Retina (tissue), 1 donor: Measurements from ENCODE around the gene KIAA0513.

Experiments used
- DNase-seq: peaks from one replicate; pipeline ENCODE4 v3.0.0-alpha.2; 2016

KIAA0513 gene, protein sequence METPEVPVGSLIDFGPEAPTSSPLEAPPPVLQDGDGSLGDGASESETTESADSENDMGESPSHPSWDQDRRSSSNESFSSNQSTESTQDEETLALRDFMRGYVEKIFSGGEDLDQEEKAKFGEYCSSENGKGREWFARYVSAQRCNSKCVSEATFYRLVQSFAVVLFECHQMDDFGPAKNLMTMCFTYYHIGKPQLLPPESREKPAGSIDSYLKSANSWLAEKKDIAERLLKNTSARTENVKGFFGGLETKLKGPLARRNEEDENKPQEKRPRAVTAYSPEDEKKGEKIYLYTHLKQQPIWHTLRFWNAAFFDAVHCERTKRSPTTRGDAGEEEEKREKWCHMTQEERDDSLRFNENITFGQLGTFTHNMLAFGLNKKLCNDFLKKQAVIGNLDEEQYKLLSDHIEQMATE

DNA sequence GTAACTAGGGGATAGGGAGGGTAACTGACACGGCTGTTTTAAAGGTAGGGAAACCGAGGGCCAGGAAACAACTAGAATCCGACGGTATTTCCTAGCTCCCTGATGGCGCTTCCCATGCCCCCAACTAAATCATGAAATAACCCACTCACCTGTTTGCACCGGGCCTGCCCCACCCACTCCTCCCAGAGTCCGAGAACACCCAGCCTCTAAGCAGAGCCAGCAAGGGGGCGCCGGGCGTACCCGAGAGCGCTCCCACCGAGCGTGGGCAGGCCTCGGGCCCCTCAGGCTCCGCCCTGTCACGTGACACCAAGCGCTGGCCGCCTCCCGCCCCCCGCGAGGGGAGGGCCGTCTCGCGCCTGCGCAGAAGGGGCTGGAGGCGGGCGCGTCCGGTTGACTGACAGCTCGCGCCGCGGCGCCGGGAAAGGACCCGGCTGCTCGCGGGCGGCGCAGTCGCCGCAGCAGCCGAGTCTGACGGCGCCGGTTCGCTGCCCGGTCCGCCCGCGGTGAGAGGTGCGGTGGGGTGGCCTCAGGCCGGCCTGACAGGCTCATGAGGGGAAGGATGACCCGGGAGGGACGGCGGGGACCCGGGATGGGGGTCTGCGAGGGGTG, at the start of gene KIAA0513:
Gene KIAA0513 (plus strand): TSS at position 447 of the 609 bp plus-strand sequence. CDS start 39,277 bp downstream, outside the sequence.
- DNase-seq, result peak; percentile 96

DNA sequence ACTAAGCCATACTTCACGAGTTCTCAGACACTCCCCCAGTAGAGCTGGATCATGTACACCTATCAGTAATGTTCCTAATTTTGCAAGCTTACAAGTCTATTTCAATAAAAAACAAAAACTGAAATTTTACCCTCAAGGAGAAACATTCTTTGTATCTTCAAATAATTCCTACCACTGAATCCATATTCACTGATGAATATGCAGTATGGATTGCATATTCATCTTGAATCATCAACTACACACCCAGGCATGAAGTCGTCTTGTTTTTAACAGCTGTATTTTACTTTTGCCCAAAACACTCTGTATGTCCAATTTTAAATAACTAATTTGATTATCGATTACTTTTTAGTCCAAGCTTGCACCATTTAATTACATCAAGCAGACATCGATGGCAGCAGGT, 48.1 kb upstream of the KIAA0513 start:
- DNase-seq, result no peak

DNA sequence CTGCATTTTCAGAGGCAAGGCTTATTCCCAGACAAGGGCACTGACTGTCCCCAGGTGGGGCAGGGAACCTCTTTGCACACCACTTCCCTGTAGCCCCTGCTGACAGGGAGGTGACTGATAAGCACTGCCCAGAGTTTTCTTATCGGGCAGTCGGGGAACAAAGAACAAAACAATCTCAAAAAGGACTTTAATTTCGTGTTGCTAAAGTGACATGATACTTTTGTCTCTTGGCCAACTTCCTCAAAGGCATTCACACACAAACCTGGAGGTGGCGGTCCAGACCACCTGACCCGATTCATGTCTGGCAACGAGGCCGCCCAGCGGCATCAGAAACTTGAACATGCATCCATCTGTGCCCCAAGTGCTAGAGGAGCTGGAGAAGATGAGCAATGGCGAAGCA, 45.2 kb upstream of the KIAA0513 start:
- no peak for DNase-seq

DNA sequence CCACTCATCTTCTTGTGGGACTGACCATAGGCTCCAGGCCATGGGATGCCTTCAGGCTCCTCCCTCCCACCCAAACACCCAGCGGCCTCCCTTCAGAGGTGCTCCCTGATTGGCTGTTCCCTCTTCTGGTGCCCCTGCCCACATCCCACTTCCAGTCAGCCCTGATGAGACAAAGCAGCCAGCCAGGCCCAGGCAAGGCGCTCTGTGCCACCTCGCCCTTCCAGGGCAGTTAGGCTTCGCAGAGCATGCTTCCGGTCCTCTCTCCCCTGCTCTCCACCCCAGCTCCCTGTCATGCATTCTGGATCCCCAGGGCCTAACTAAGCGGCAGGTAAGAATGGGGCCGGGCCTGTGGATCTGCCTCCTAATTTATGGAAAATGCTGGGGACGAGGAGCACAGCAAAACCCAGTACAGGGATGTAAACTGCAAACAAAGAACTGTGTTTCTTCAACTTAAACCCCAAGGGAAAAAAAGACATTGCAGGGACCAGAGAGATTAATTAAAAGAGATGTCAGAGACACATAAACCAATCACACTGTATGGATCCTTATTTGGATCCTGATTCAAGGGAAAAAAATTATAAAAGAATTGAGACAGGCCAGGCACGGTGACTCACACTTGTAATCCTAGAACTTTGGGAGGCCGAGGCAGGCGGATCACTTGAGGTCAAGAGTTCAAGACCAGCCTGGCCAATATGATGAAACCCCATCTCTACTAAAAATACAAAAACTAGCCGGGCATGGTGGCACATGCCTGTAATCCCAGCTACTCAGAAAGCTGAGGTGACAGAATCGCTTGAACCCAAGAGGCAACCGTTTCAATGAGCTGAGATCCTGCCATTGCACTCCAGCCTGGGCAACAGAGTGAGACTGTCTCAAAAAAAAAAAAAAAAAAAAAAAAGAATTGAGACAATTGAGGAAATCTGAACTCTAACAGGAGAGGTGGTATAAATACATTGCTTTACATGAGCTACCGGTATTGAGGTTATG, 42.2 kb upstream of the KIAA0513 start:
- no peak for DNase-seq

DNA sequence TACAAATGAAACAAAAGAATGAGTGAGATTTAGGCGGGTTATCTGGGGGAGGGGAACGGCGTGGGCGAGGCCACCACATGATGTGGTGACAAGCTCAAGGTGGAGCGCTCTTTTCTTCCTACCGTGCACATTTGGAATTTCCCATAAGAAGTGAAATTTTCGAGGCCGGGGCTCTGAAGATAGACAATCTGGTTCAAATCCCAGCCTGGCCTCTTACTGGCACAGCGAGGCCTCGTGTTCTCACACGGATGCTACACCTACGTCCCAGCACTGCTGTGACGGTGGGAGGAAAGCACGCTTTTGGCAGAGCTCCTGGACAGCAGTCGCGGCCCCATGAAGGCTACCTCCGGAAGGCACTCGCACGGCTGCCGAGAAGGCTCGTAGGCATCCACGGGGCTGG, 41.5 kb upstream of the KIAA0513 start:
- no peak for DNase-seq

DNA sequence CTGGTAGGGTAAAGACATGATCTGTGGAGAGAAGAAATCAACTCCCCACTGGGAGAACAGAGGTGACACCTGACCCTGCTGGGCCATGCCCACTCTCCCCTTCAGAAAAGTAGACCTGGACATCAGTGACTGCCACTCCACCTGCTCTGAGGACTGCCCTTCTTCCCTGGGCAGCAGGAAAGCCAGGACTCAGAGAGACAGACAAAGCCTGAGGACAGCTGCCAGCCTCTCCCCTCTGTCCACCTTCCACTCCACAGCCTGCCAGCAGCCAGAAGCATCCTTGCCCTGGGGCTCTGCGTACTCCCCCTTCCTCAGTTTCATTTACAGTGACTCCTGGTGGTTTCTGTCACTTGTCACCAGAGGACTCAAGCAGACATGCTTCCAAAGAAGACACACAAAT, 40.7 kb upstream of the KIAA0513 start:
- DNase-seq, result no peak

DNA sequence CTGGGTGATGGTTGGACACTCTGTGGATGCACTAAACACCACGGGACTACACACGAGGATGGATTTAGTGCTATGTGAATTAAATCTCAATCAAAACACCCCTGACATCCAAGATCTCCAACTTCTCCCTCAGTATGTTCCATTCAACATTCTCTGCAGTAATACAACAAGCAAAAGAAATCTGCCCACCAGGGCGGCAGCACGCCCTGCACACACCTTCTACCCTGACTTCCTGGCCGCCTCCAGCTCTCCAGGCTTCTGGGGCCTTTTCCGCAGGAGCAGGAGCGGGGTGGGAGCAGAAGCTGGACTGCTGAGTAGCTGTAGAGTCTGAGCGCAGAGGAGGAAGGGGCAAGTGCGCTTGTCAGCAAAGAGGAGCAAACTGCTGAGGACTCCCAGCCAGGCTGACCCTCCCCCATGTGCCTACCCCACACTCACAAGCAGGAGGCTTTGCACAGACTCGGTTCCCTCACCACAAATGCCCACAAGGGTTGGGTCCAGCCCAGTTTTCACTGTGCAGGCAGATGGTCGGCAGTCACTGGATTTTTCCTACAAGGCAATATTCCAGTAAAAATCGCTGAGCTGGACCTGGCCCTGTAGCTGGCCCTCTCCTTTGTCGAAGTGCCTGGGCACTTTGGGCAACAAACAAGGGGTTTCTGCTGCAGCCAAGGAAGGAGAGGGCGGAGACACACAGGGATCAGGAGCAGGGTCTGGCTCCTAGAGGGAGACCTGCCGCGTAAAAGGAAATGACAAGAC, 39.1 kb upstream of the KIAA0513 start:
- no peak for DNase-seq

DNA sequence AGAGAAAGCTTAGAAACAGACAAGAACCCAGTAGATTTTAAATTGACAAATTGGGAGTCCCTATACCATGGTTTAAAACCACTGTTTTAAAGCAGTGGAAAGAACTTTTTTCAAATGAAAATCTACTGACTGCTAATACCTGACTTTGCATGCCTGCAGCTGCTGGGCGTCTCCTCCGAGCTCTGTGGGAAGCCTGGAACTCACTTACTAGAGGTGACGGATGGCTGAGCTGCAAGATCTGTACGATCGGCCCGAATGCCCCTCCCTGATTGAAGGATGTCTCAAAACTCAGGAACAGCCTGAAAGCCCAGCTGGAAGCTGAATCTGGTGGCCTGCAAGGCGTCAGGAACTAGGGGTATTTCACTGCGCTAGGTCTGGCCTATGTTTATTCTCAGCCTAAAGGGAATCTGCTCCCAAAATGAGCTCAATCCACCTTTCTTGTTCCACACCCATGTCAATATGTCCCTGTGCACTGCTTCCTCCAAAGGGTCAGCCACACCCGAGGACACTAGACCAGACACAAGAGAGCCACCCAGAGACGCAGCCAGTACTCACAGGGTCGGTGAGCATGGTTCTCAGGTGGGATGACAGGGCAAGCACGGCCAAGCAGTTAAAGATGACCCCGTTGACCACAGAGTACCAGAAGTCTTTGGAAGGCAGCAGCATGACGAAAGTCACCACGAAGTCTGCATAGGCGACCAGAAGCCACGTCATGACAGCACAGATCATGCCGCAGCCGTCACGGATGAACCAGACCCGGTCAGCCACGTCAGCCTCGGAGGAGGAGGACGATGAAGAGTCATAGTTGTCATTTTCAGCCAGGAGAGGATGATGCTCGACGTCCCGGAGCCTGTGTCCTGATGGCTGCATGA, 37.6 kb upstream of the KIAA0513 start:
- DNase-seq, result no peak

DNA sequence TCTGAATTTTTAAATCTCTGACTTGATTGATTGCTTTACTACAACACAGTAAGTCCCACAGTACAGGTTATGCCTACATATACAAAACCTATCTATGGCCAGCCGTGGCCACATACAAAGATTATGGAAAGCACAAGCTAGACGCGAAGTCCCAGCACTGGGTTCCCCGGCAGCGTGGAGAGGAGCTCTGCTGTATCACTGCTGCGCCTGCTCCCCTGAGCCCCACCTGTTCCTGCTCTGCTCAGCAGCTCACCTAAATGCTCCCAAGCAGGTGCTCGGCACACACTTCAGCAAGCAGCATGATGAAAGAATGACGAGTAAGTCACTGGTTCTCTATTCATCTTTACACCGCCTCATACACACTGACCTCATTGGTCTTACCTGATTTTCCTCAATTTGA, 36.8 kb upstream of the KIAA0513 start:
- no peak for DNase-seq

DNA sequence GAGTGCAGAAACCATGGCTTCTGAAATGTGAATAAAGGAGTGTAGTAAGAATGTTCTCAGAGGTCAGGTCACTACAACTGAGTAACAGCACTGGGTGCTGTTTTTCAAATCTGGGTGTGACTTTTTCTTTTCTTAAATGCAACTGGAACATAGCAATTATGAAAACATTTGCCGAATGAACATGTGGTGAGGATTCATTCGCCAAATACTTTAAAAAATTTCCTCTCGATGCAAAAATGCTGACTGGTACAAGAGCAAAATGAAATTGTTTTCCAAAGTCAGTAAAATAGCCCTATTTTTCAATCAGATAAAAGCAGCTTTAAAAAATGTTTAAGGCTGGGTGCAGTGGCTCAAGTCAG, 34.9 kb upstream of the KIAA0513 start:
- DNase-seq, result no peak

DNA sequence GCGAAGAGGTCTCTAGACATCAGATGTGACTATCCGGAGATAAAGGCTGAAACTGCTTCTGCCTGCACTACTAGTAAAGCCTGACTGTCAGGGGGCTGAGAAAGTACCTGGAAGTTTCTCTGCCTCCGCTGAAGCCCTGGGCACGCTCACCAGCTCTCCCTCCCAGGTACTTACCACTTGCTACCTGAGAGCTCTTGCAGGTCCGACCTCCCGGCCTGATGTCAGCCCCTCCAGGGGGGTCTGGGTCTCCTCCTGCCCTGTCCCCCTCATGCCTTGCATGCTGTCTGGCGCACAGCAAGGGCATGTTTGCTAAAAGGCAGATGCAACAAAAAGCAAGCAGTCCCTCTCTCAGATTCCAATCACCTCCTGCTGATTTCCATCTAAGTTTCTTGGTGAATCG, 33.7 kb upstream of the KIAA0513 start:
- no peak for DNase-seq

DNA sequence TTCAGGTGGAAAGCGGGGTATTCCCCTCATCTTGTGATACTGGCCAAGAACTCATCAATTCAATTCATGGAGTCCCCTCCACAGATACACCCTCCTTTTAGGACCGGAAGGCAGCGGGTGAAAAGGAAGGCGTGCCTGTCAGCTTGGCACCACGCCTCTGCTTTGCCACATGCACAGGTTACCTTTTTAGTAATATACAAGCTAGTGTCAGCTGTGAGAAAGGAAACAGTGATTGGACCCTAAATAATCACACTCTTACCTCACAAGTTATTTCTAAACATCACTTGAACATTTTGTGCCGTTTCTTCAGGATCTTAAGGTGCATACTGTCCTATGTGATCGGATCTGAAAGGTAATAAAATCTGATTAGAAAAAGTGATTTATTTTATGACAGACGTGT, 31.9 kb upstream of the KIAA0513 start:
- no peak for DNase-seq

DNA sequence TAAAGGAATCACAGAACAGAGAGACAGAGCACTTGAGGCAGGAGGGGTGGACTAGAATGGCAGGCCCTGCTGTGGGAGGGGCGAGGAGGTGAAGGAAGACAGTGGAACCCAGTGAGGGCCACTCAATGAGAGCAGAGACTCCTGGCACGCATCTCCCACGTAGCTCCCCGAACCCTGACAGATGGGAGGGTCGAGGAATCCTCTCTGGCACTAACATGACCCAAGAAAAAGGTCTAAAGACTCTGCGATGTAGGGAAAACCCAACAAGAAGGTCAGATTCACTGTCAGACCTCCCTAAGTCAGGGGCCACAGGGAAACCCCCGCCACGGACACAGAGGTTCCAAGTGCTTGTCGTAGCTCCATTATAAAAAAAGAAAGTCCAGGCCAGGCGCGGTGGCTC, 31.2 kb upstream of the KIAA0513 start:
- DNase-seq, result no peak

DNA sequence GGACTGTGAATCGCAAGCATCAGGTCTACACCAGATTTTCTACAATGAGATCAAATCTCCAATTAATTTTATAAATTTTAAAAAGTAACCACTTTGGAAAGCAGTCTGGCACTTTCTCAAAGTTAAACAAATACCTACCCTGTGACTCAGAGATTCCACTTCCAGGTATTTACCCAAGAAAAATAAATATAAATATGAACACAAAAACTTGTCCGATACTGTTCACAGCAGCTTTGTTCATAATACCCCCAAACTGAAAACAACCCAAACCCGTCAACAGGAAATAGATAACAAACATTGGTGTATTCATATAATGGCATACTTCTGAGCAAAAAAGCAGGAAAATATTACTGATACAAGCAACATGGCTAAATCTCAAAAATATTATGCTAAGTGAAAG, 28.4 kb upstream of the KIAA0513 start:
- DNase-seq, result no peak

DNA sequence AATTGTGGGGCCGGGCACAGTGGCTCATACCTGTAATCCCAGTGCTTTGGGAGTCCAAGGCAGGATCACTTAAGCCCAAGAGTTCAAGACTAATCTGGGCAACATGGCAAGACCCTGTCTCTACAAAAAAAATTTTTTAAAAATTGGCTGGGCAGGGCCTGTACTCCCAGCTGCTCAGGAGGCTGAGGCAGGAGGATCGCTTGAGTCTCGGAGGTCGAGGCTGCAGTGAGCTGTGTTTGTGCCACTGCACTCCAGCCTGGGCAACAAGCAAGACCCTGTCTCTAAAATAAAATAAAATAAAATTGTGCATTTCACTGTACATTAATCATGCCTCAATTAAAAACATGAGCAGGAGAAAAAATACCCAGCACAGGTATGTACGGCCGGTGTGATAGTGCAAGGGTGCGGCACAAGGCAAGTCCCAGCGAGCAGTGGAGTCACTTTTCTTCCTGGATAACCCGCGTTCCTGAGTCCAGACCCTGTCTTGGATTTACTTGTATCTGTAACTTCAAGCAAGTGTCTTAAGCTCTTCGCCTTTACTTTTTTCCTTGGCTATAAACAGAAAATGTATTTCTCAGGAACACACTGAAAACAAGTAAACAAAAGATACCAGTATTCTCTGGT, 27.6 kb upstream of the KIAA0513 start:
- no peak for DNase-seq

DNA sequence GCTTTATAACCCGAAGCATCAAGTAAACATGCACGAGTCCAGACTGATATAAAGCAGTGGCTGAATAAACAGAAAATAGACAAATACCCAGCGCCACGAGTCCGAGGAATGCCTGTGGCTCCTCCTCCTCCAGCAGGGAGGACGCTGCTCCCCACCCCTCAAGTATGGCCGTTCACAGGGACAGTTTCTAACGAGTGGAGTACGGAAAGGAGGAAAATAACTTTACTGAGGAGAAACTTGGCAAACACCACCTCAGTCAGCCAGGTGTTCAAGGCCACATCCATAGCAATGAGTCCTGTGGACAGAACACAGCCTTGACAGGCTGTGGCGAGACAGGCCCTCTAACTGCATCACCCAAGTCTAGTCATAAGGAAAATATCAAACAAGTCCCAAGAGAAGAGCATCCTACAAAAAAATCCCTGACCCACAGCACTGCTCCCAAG, 25.5 kb upstream of the KIAA0513 start:
- no peak for DNase-seq

DNA sequence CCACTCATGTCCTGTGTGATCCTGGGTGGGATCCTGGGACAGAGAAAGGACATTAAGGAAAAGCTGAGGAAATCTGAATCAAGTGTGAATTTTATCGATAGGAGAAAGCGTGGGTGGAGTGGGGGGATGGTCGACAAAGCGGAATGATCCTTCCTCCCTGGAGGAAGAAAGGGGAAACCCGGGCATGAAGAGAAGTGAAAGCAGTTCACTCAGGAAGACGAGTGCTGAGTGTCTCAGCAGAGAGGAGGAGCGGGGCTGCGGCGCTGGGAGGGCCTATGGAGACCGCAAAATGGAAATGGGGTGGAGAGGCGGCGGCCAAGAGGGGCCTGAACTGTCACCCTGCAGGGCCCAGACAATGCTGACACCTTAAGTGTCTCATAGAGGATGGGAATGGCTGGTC, 25.0 kb upstream of the KIAA0513 start:
- peak; percentile 43 for DNase-seq

DNA sequence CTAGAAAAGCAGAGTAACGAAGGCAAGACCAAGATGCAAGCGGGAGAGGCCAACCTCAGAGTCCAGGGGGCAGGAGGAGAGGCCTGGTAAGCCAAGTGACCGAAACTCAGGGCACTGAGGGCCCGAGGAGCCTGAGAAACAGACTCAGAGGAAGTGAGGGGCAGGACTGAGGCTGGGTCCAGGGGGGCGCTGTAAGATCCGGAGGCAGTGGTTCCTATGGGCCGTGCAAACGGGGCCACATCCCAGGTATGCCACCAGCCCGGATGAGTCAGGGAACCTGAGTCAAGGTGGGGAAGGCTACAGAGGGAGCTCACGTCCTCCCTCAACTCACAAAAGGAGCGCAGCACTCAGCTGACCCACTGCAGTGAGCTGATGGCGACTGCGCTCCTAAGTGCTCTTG, 24.5 kb upstream of the KIAA0513 start:
- no peak for DNase-seq

DNA sequence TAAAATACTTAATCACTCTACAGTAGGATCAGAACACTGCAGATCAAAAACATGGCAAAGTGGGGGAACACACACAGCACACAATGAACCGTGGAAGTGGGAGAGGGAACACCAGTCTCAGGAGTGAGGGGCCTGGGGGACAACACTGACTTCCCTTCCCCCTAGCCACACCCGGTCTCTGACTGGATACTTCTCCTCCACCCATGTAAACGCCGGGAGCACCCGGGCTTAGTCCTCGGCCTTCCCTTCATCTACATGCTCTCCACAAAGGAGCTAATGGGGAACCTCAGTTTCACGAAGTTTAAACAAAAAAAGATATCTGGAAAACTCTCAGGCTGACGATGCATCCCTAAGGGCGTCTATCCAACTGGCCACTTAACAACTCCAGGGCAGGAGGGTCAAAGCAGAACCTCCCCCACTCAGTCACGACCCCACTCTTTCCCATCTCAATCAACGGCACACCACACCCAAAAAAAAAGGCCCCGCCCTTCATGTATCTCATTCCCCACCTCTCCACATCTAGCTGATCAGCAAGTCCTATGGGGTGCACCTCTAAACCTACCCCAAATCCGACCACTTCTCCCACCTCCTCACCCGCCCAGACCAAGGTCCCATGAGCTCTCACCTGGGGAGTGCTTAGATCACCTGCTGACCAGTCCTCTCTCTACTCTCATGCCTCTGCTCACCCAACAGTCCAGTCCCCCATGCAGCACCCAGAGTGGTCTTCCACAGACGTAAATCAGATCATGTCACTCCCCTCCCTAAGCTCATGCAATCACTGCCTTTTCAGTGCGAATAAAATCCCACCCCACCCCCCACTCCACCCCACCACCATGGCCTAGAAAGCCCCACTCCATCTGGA, 23.6 kb upstream of the KIAA0513 start:
- DNase-seq, result peak; percentile 9

DNA sequence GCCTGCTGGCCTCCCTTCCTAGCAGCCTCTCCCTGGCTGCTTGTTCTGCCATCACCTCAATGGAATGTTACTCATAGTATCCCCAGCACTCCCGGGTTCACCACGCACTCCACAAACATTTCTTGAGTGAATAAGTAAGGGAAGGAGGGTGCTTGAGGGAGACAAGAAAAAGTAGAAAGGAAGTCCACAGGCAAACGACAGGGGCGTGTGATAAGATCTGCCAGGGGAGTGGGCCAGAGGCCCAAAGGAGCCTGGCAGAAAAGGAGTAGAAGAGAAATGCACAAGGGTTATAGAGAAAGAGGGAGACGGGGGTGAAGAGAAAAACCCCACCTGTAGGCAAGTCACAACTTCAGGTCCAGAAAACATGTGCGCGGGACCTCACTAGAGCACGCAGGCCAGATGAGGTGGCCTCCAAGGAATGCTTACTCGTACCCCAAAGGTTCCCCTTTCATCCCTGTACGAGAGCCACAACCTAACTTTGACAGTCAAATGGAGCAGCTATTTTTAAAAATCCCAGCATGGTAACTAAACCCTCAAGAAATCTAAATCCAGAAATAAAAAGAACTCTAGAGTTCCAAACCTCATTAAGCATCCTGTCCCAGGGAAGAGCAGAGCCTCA, 22.9 kb upstream of the KIAA0513 start:
- DNase-seq, result no peak
